ENCODE data around the gene ANAPC5. TPM values are rescaled to one million over a fixed set of nuclear protein-coding genes. Genes with fewer than 3 reads are reported as not detected.
"Not testable (repeated sequence)": the region's sequence is repeated elsewhere in the genome, so short reads cannot be mapped to it uniquely, and the experiment has no call there.

The ANAPC5 gene
- total and polyA plus RNA-seq, 12 donors, result 81.3 to 204 (median 96.6) TPM

- Histone ChIP-seq H3K4me3 (no peak overlapping the region), H3K36me3 (replicated peaks in 1 of 2) (peaks cover 0 to 28% of the 10 kb centered on the region in 2 donors), H3K27me3 (no peaks in the 10 kb centered on the region), H3K27ac (no peak overlapping the region), H3K9me3 (replicated peaks in 1 of 3) (no peaks in the 10 kb centered on the region), H3K4me1 (replicated peaks in 1 of 2) (no peaks in the 10 kb centered on the region)
- TF ChIP-seq, protein P1, sequence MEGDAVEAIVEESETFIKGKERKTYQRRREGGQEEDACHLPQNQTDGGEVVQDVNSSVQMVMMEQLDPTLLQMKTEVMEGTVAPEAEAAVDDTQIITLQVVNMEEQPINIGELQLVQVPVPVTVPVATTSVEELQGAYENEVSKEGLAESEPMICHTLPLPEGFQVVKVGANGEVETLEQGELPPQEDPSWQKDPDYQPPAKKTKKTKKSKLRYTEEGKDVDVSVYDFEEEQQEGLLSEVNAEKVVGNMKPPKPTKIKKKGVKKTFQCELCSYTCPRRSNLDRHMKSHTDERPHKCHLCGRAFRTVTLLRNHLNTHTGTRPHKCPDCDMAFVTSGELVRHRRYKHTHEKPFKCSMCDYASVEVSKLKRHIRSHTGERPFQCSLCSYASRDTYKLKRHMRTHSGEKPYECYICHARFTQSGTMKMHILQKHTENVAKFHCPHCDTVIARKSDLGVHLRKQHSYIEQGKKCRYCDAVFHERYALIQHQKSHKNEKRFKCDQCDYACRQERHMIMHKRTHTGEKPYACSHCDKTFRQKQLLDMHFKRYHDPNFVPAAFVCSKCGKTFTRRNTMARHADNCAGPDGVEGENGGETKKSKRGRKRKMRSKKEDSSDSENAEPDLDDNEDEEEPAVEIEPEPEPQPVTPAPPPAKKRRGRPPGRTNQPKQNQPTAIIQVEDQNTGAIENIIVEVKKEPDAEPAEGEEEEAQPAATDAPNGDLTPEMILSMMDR (IDR thresholded peaks at IDR 0.05), result no peak
- TF ChIP-seq POLR2A (IDR thresholded peaks at IDR 0.05), result no peak
- DNase-seq, result no peak
- WGBS, 4 donors, result 79 to 88% (median 81%) methylated on average over 3 of the region's 3 CpGs
- intact Hi-C loops (cut with DNase I), result no loop called here
Measured at GRCh38 chr12:121314431-121314830, 37.8 kb downstream of the ANAPC5 start.

- peaks cover 0 to 20% of the 10 kb centered on the region in 2 donors for H3K36me3 ChIP-seq (replicated peaks in 1 of 2)
- H3K4me1 ChIP-seq (replicated peaks in 1 of 2); H3K9me3 ChIP-seq (replicated peaks in 1 of 3); H3K27ac ChIP-seq; H3K27me3 ChIP-seq; intact Hi-C loops (cut with DNase I); DNase-seq; H3K4me3 ChIP-seq: not testable (repeated sequence)
- 47 to 60% (median 56%) methylated on average over 1 of the region's 1 CpG for WGBS, 4 donors
Measured at GRCh38 chr12:121310231-121310630, 42.0 kb downstream of the ANAPC5 start.

DNA sequence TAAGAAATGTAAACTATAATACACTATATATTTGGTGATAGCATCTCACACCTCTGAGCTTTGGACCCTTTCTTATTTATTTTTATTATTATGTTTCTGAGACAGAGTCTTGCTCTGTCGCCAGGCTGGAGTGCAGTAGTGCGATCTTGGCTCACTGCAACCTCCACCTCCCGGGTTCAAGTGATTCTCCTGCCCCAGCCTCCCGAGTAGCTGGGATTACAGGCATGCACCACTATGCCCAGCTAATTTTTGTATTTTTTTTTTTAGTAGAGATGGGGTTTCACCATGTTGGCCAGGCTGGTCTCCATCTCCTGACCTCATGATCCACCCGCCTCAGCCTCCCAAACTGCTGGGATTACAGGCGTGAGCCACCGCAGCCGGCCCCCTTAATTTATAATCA lies 44.8 kb downstream of the ANAPC5 start:
- intact Hi-C loops (cut with DNase I); H3K27ac ChIP-seq; H3K9me3 ChIP-seq (replicated peaks in 1 of 3); DNase-seq; H3K4me3 ChIP-seq; H3K4me1 ChIP-seq (replicated peaks in 1 of 2); H3K27me3 ChIP-seq: not testable (repeated sequence)
- 92 to 97% (median 95%) methylated on average over 8 of the region's 8 CpGs for WGBS, 4 donors
- H3K36me3 ChIP-seq (replicated peaks in 1 of 2), result peaks cover 0 to 20% of the 10 kb centered on the region in 2 donors

- H3K36me3 ChIP-seq (replicated peaks in 1 of 2), result peaks cover 0 to 16% of the 10 kb centered on the region in 2 donors
- 84 to 93% (median 86%) methylated on average over 4 of the region's 4 CpGs for WGBS, 4 donors
- DNase-seq, result no peak
- no peaks in the 10 kb centered on the region for H3K4me1 ChIP-seq (replicated peaks in 1 of 2)
- TF ChIP-seq POLR2A (IDR thresholded peaks at IDR 0.05), result no peak
- TF ChIP-seq, protein P1 (IDR thresholded peaks at IDR 0.05), result no peak
- no peak overlapping the region for H3K4me3 ChIP-seq
- H3K27me3 ChIP-seq, result no peaks in the 10 kb centered on the region
- no peak overlapping the region for H3K27ac ChIP-seq
- no peaks in the 10 kb centered on the region for H3K9me3 ChIP-seq (replicated peaks in 1 of 3)
- intact Hi-C loops (cut with DNase I), result no loop called here
Measured at GRCh38 chr12:121304306-121304705, 47.9 kb downstream of the ANAPC5 start.

- Histone ChIP-seq H3K4me1 (replicated peaks in 1 of 2) (peaks cover 6 to 11% of the 10 kb centered on the region in 2 donors), H3K4me3 (no peak overlapping the region), H3K9me3 (replicated peaks in 1 of 3) (no peaks in the 10 kb centered on the region), H3K36me3 (replicated peaks in 1 of 2) (no peaks in the 10 kb centered on the region), H3K27me3 (no peaks in the 10 kb centered on the region), H3K27ac (no peak overlapping the region)
- DNase-seq, result peak in 1 of 7 donors; percentile 27
- intact Hi-C loops (cut with DNase I), result no loop called here
- 26 to 46% (median 34%) methylated on average over 4 of the region's 4 CpGs for WGBS, 4 donors
- TF ChIP-seq, protein P1 (IDR thresholded peaks at IDR 0.05), result no peak
- no peak for TF ChIP-seq POLR2A (IDR thresholded peaks at IDR 0.05)
Measured at GRCh38 chr12:121301876-121302275, 50.3 kb downstream of the ANAPC5 start.
